ENCODE data around the gene GARNL3. TPM values are rescaled to one million over a fixed set of nuclear protein-coding genes. Genes with fewer than 3 reads are reported as not detected.

The GARNL3 gene
- total RNA-seq, 2 experiments from 2014 or later: 16.1 to 17.2 TPM

DNA sequence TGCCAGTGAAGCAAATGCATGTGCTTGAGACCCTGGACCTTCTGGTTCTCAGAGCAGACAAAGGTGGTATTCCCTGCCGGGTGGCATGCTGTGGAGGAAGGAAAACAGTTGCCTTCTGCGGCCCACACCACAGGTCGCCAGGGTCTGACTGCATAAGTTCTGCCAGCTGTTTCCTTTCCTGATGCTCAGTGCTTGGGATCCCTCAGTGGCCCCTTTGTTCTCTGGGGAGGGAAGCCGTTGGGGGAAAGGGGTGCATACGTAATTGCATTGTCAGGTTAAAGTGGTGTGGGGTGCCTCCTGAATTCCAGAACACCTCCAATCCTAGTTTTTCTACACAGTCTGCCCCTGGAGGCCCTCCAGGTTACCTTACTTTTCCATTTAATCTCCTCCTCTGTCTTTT, 89.3 kb downstream of the GARNL3 start:
- BruUV-seq (replicated peaks): no TSS peak
- DNase-seq (ENCODE audit: low spot score): no peak
- no peaks in the 10 kb centered on the region for H3K4me1 ChIP-seq (ENCODE audit: insufficient read depth, low read length, poor library complexity, severe bottlenecking)
- POLR2A ChIA-PET: no interaction called here
- no peaks in the 10 kb centered on the region for H3K9me3 ChIP-seq (ENCODE audit: low read length)
- intact Hi-C loops (cut with micrococcal nuclease; ENCODE audit: unreplicated experiment): no loop called here
- no peaks in the 10 kb centered on the region for H3K9me2 ChIP-seq (ENCODE audit: insufficient read depth, low read length)
- no peak overlapping the region for H3K4me2 ChIP-seq (ENCODE audit: low read length)
- TF ChIP-seq, protein P1, sequence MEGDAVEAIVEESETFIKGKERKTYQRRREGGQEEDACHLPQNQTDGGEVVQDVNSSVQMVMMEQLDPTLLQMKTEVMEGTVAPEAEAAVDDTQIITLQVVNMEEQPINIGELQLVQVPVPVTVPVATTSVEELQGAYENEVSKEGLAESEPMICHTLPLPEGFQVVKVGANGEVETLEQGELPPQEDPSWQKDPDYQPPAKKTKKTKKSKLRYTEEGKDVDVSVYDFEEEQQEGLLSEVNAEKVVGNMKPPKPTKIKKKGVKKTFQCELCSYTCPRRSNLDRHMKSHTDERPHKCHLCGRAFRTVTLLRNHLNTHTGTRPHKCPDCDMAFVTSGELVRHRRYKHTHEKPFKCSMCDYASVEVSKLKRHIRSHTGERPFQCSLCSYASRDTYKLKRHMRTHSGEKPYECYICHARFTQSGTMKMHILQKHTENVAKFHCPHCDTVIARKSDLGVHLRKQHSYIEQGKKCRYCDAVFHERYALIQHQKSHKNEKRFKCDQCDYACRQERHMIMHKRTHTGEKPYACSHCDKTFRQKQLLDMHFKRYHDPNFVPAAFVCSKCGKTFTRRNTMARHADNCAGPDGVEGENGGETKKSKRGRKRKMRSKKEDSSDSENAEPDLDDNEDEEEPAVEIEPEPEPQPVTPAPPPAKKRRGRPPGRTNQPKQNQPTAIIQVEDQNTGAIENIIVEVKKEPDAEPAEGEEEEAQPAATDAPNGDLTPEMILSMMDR (conservative IDR thresholded peaks at IDR 0.05; ENCODE audit: low read length): no peak
- no peak for TF ChIP-seq EZH2phosphoT487 (IDR thresholded peaks at IDR 0.05; ENCODE audit: borderline replicate concordance, low read depth, low read length)
- CTCF ChIA-PET (ENCODE audit: unreplicated experiment): interaction anchor here (0.5 kb wide), 1 partner anchor 236 kb away, joined by 3 read pairs; no protein-coding TSS in a partner anchor
- no peaks in the 10 kb centered on the region for H3K36me3 ChIP-seq (ENCODE audit: insufficient read depth, low read length)
- no peaks in the 10 kb centered on the region for H4K20me1 ChIP-seq (ENCODE audit: insufficient read depth, low read length)
- no peak overlapping the region for H2AFZ ChIP-seq (ENCODE audit: low read length)
- no peak overlapping the region for H3K4me3 ChIP-seq (ENCODE audit: low read depth, low read length, poor library complexity, severe bottlenecking)
- no peaks in the 10 kb centered on the region for H3K79me2 ChIP-seq (ENCODE audit: insufficient read depth, low read depth, low read length)
- H3K27ac ChIP-seq (ENCODE audit: low read depth, low read length, poor library complexity, severe bottlenecking): no peak overlapping the region

- TF ChIP-seq, protein P1 (conservative IDR thresholded peaks at IDR 0.05; ENCODE audit: low read length): no peak
- no peak for TF ChIP-seq EZH2phosphoT487 (IDR thresholded peaks at IDR 0.05; ENCODE audit: borderline replicate concordance, low read depth, low read length)
- no peak overlapping the region for H3K27ac ChIP-seq (ENCODE audit: low read depth, low read length, poor library complexity, severe bottlenecking)
- H3K4me3 ChIP-seq (ENCODE audit: low read depth, low read length, poor library complexity, severe bottlenecking): no peak overlapping the region
- ChIA-PET POLR2A (interaction anchor here (1.1 kb wide), 1 partner anchor 11 kb away, joined by 3 read pairs; no protein-coding TSS in a partner anchor), CTCF (ENCODE audit: unreplicated experiment) (no interaction called here)
- H3K9me2 ChIP-seq (ENCODE audit: insufficient read depth, low read length): no peaks in the 10 kb centered on the region
- intact Hi-C loops (cut with micrococcal nuclease; ENCODE audit: unreplicated experiment): no loop called here
- no TSS peak for BruUV-seq (replicated peaks)
- H3K4me1 ChIP-seq (ENCODE audit: insufficient read depth, low read length, poor library complexity, severe bottlenecking): no peaks in the 10 kb centered on the region
- H2AFZ ChIP-seq (ENCODE audit: low read length): no peak overlapping the region
- no peak for DNase-seq (ENCODE audit: low spot score)
- no peaks in the 10 kb centered on the region for H3K9me3 ChIP-seq (ENCODE audit: low read length)
- H4K20me1 ChIP-seq (ENCODE audit: insufficient read depth, low read length): no peaks in the 10 kb centered on the region
- H3K4me2 ChIP-seq (ENCODE audit: low read length): no peak overlapping the region
- H3K79me2 ChIP-seq (ENCODE audit: insufficient read depth, low read depth, low read length): no peaks in the 10 kb centered on the region
- no peaks in the 10 kb centered on the region for H3K36me3 ChIP-seq (ENCODE audit: insufficient read depth, low read length)
These were observed 92.3 kb downstream of the GARNL3 start for GRCh38 chr9:127356906-127357305.

DNA sequence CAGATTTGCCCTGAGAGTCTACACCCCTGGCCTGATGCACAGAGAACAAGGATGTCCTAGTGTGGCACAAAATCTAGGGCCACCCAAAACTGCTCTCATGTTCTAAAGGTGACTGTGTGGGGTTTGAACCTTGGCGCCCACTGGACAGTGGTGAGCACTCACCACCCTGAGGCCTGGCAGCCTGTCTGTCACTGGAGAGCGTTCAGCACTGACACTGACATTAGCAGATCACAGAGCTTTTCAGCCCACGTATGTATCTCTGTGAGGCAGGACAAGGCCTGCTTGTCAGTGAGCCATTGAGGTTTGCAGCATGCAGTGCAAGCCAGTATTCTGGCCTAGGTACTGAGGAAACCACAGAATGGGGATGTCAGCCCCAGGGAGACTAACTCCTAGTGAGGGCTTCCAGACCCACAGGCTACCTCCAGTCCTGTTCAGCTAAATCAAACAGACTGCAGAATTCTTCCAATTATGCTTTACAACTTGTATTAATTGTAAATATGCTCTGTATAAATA, 93.5 kb downstream of the GARNL3 start:
- no TSS peak for BruUV-seq (replicated peaks)
- no peak for DNase-seq (ENCODE audit: low spot score)
- no peaks in the 10 kb centered on the region for H3K9me2 ChIP-seq (ENCODE audit: insufficient read depth, low read length)
- H3K9me3 ChIP-seq (ENCODE audit: low read length): no peaks in the 10 kb centered on the region
- CTCF ChIA-PET (ENCODE audit: unreplicated experiment): no interaction called here
- no peaks in the 10 kb centered on the region for H3K4me1 ChIP-seq (ENCODE audit: insufficient read depth, low read length, poor library complexity, severe bottlenecking)
- no peak overlapping the region for H3K27ac ChIP-seq (ENCODE audit: low read depth, low read length, poor library complexity, severe bottlenecking)
- no peak overlapping the region for H2AFZ ChIP-seq (ENCODE audit: low read length)
- no peaks in the 10 kb centered on the region for H3K36me3 ChIP-seq (ENCODE audit: insufficient read depth, low read length)
- no peak for TF ChIP-seq EZH2phosphoT487 (IDR thresholded peaks at IDR 0.05; ENCODE audit: borderline replicate concordance, low read depth, low read length)
- TF ChIP-seq, protein P1 (conservative IDR thresholded peaks at IDR 0.05; ENCODE audit: low read length): no peak
- H3K79me2 ChIP-seq (ENCODE audit: insufficient read depth, low read depth, low read length): no peaks in the 10 kb centered on the region
- H4K20me1 ChIP-seq (ENCODE audit: insufficient read depth, low read length): no peaks in the 10 kb centered on the region
- H3K4me2 ChIP-seq (ENCODE audit: low read length): no peak overlapping the region
- POLR2A ChIA-PET: no interaction called here
- no peak overlapping the region for H3K4me3 ChIP-seq (ENCODE audit: low read depth, low read length, poor library complexity, severe bottlenecking)
- intact Hi-C loops (cut with micrococcal nuclease; ENCODE audit: unreplicated experiment): no loop called here

Data from OCI-LY7 (cell line).